Adrenal gland (tissue), 5 donors: Measurements from ENCODE around the gene DNAJC11.

Source experiments
- POLR2A ChIP-seq, 2 donors: fragments of 450-650 bp; IDR thresholded peaks; one replicate each; pipeline ENCODE4 v1.6.1; 2017; ENCODE audit warnings: antibody characterized with exemption in 2 of 2, mild to moderate bottlenecking in 2 of 2, moderate library complexity in 1 of 2
- TF ChIP-seq, protein P1 (sequence below), 6 experiments: fragments of 450-650 bp in 4 of 6; fragments of 200-600 bp in 2 of 6; sonication (generic) in 1 of 6; IDR thresholded peaks; 1 replicate in 5 of 6; 2 replicates in 1 of 6; pipeline versions ENCODE4 v1.5.1 to v1.8.0; 2016 to 2021; ENCODE audit warnings: antibody characterized with exemption in 6 of 6, mild to moderate bottlenecking in 2 of 6, moderate library complexity in 1 of 6
- donor health status: DM: no; HTN: no; CAD: no.

DNA sequence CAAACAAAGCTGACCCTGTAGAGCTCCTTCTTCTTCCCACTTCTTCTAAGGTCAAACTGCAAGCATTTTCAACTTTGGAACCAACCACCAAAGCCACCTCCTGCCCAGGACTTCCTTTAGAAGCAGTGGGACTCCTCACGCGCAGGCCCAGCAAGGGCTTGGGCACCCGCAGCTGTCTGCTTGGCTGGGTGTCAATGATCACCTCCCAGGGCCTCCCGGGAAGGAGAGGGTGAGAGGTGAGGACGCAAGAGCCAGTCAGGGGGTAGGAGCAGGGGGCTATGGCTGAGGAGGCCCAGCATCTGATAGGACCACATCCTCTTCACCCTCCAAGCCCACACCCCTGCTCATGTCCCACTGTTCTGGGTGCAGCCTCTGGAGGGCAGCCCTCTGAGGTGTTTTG lies 109.2 kb downstream of the DNAJC11 start:
- TF ChIP-seq, protein P1, sequence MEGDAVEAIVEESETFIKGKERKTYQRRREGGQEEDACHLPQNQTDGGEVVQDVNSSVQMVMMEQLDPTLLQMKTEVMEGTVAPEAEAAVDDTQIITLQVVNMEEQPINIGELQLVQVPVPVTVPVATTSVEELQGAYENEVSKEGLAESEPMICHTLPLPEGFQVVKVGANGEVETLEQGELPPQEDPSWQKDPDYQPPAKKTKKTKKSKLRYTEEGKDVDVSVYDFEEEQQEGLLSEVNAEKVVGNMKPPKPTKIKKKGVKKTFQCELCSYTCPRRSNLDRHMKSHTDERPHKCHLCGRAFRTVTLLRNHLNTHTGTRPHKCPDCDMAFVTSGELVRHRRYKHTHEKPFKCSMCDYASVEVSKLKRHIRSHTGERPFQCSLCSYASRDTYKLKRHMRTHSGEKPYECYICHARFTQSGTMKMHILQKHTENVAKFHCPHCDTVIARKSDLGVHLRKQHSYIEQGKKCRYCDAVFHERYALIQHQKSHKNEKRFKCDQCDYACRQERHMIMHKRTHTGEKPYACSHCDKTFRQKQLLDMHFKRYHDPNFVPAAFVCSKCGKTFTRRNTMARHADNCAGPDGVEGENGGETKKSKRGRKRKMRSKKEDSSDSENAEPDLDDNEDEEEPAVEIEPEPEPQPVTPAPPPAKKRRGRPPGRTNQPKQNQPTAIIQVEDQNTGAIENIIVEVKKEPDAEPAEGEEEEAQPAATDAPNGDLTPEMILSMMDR (IDR thresholded peaks at IDR 0.05), result no peak
- TF ChIP-seq POLR2A (IDR thresholded peaks at IDR 0.05), result no peak
